PC-3 (cell line): ENCODE data around the gene DEFB128. TPM values are rescaled to one million over a fixed set of nuclear protein-coding genes. Genes with fewer than 3 reads are reported as not detected.

ENCODE experiments used
- ATAC-seq: fragments of 200-7000 bp; cut with Tn5 transposase; 2 replicates; pipeline ENCODE4 v1.9.1; 2020; ENCODE audit warnings: mild to moderate bottlenecking, moderate library complexity
- BruUV-seq: library from RNA; stranded (reverse); fragments of 400-500 nt; replicated peaks from 2 replicates; lab custom pipeline; 2021; lab: Mats Ljungman, UMichigan
- CTCF ChIA-PET: fragments of 300-600 bp; sonication (Branson Sonifier 250); formaldehyde crosslinking; loops from one replicate; lab custom pipeline; 2022; ENCODE audit warnings: antibody characterized with exemption; lab: Charles Lee
- POLR2A ChIA-PET: fragments of 300-600 bp; sonication (Branson Sonifier 250); formaldehyde crosslinking; loops from one replicate; lab custom pipeline; 2022; ENCODE audit warnings: antibody characterized with exemption; ENCODE audit not compliant: unreplicated experiment; lab: Charles Lee
- DNase-seq: peaks from one replicate; pipeline ENCODE4 v3.0.0-alpha.2; 2015
- H2AFZ ChIP-seq: fragments of 300-600 bp; sonication (generic); 2 replicates; pipeline ENCODE4 v1.6.0; 2016; ENCODE audit warnings: antibody characterized with exemption, low read length
- H3F3A ChIP-seq: fragments of 300-600 bp; sonication (generic); one replicate; pipeline ENCODE4 v1.6.0; 2017; ENCODE audit warnings: antibody characterized with exemption, low read length, control low read depth, mild to moderate bottlenecking; ENCODE audit not compliant: unreplicated experiment
- H3K27ac ChIP-seq: fragments of 300-600 bp; sonication (generic); 2 replicates; pipeline ENCODE4 v1.5.1; 2016; ENCODE audit warnings: mild to moderate bottlenecking, low read length
- H3K27me3 ChIP-seq: fragments of 300-600 bp; sonication (generic); 2 replicates; pipeline ENCODE4 v1.6.1; 2016; ENCODE audit warnings: low read length, mixed read lengths
- H3K36me3 ChIP-seq: fragments of 300-600 bp; sonication (generic); 2 replicates; pipeline ENCODE4 v1.6.1; 2016; ENCODE audit warnings: low read depth, mixed run types, low read length, mixed read lengths
- H3K4me1 ChIP-seq: fragments of 300-600 bp; sonication (generic); 2 replicates; pipeline ENCODE4 v1.5.1; 2016; ENCODE audit warnings: low read length; ENCODE audit not compliant: insufficient read depth
- H3K4me2 ChIP-seq: fragments of 300-600 bp; sonication (generic); 2 replicates; pipeline ENCODE4 v1.6.0; 2016; ENCODE audit warnings: low read length
- H3K4me3 ChIP-seq: fragments of 300-600 bp; sonication (generic); 2 replicates; pipeline ENCODE4 v1.5.1; 2016; ENCODE audit warnings: mild to moderate bottlenecking, low read length, mixed read lengths
- H3K79me2 ChIP-seq: fragments of 300-600 bp; sonication (generic); 2 replicates; pipeline ENCODE4 v1.6.1; 2017; ENCODE audit warnings: low read length, mixed read lengths
- H3K9ac ChIP-seq: fragments of 300-600 bp; sonication (generic); 2 replicates; pipeline ENCODE4 v1.6.0; 2016; ENCODE audit warnings: mild to moderate bottlenecking, low read length
- H3K9me2 ChIP-seq: fragments of 300-600 bp; sonication (generic); replicated peaks from 2 replicates; pipeline ENCODE4 v1.6.1; 2016; ENCODE audit warnings: mixed run types, low read length, mixed read lengths
- H3K9me3 ChIP-seq: fragments of 300-600 bp; sonication (generic); 2 replicates; pipeline ENCODE4 v1.6.1; 2016; ENCODE audit warnings: low read length, mixed read lengths
- H4K20me1 ChIP-seq: fragments of 300-600 bp; sonication (generic); 2 replicates; pipeline ENCODE4 v1.6.1; 2016; ENCODE audit warnings: low read length, mixed read lengths
- CTCF ChIP-seq: fragments of 300-600 bp; sonication (generic); conservative IDR thresholded peaks from 2 replicates; pipeline ENCODE4 v1.5.1; 2017; ENCODE audit warnings: antibody characterized with exemption, low read depth, mild to moderate bottlenecking, low read length
- EZH2 ChIP-seq: fragments of 300-600 bp; sonication (generic); IDR thresholded peaks from one replicate; pipeline ENCODE4 v1.6.1; 2017; ENCODE audit warnings: antibody characterized with exemption, mild to moderate bottlenecking, low read length; ENCODE audit not compliant: unreplicated experiment
- EZH2phosphoT487 ChIP-seq: fragments of 300-600 bp; sonication (generic); IDR thresholded peaks from 2 replicates; pipeline ENCODE4 v1.6.1; 2018; ENCODE audit warnings: mild to moderate bottlenecking, antibody characterized with exemption, low read length, borderline replicate concordance
- intact Hi-C: fragments of 100-400 bp; cut with micrococcal nuclease; formaldehyde crosslinking; loops from 2 replicates; pipeline ENCODE4 v1.9.0; 2023
- total RNA-seq: library from RNA; depleted of rRNA; stranded (reverse); fragments of >200 nt; gene quantifications from 2 replicates; pipeline ENCODE4 v1.2.3, GENCODE V29; 2014

DEFB128 gene
- total RNA-seq, 1 experiment from 2014 or later: not detected

DNA sequence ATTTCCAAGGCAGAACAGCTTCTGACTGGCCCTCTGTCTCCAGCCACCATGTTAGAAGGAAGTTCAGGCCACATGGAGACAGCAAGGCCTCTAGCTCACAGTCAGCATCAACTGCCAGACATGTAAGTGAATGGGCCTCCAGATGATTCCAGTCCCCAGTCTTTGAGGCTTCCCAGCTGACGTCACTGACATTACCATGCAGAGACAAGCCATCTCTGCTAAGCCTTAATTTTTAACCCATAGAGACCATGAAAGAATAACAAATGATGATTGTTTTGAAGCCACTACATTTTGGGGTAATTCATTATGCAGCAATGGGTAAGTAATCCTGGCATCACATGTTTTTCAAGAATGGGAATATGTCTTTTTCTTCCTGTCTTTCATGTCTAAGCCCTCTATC is 26.3 kb upstream of the DEFB128 start:
- no TSS peak for BruUV-seq
- ChIA-PET CTCF (no interaction called here), POLR2A (no interaction called here)
- intact Hi-C loops: no loop called here
- Histone ChIP-seq H3K27ac (no peak overlapping the region), H3K9me2 (no peaks in the 10 kb centered on the region), H3F3A (no peaks in the 10 kb centered on the region), H2AFZ (no peak overlapping the region), H3K9ac (no peak overlapping the region), H3K9me3 (no peaks in the 10 kb centered on the region), H3K36me3 (no peaks in the 10 kb centered on the region), H3K4me3 (no peak overlapping the region), H3K4me1 (no peaks in the 10 kb centered on the region), H3K27me3 (peaks cover 44% of the 10 kb centered on the region), H4K20me1 (no peaks in the 10 kb centered on the region), H3K79me2 (no peaks in the 10 kb centered on the region), H3K4me2 (no peak overlapping the region)
- DNase-seq: no peak
- TF ChIP-seq EZH2: no peak
- TF ChIP-seq CTCF: no peak
- TF ChIP-seq EZH2phosphoT487: no peak
- ATAC-seq: no peak

GRCh38 chr20:214383-214782 is 24.9 kb upstream of the DEFB128 start:
- H3K9me3 ChIP-seq: no peaks in the 10 kb centered on the region
- H3K9ac ChIP-seq: no peak overlapping the region
- no peaks in the 10 kb centered on the region for H3K79me2 ChIP-seq
- no peaks in the 10 kb centered on the region for H4K20me1 ChIP-seq
- H3K27ac ChIP-seq: no peak overlapping the region
- H3K36me3 ChIP-seq: no peaks in the 10 kb centered on the region
- ATAC-seq (no peak), DNase-seq (no peak)
- intact Hi-C loops: no loop called here
- POLR2A ChIA-PET: no interaction called here
- CTCF ChIA-PET: no interaction called here
- H3K27me3 ChIP-seq: peaks cover 41% of the 10 kb centered on the region
- no TSS peak for BruUV-seq
- no peak overlapping the region for H3K4me2 ChIP-seq
- no peaks in the 10 kb centered on the region for H3K9me2 ChIP-seq
- no peak overlapping the region for H3K4me3 ChIP-seq
- H2AFZ ChIP-seq: no peak overlapping the region
- no peaks in the 10 kb centered on the region for H3K4me1 ChIP-seq
- TF ChIP-seq EZH2phosphoT487 (no peak), CTCF (no peak), EZH2 (no peak)
- no peaks in the 10 kb centered on the region for H3F3A ChIP-seq

GRCh38 chr20:210809-211502 is 21.4 kb upstream of the DEFB128 start:
- ATAC-seq: no peak
- POLR2A ChIA-PET: no interaction called here
- CTCF ChIA-PET: no interaction called here

More at GRCh38 chr20:210809-211502, 21.4 kb upstream of the DEFB128 start:
- Histone ChIP-seq H3K36me3 (no peaks in the 10 kb centered on the region), H3K27ac (no peak overlapping the region), H3K4me2 (no peak overlapping the region), H3K9me3 (no peaks in the 10 kb centered on the region), H3K4me3 (no peak overlapping the region), H3K27me3 (peaks cover 45% of the 10 kb centered on the region), H3K79me2 (no peaks in the 10 kb centered on the region), H3K9ac (no peak overlapping the region), H4K20me1 (no peaks in the 10 kb centered on the region), H3K9me2 (no peaks in the 10 kb centered on the region), H3F3A (no peaks in the 10 kb centered on the region), H2AFZ (no peak overlapping the region), H3K4me1 (no peaks in the 10 kb centered on the region)
- BruUV-seq: no TSS peak
- TF ChIP-seq EZH2phosphoT487 (no peak), EZH2 (no peak), CTCF (no peak)
- DNase-seq: no peak
- intact Hi-C loops: no loop called here
